Adipose tissue (tissue), 3 donors: ENCODE data around the gene LRCH4. TPM values are rescaled to one million over a fixed set of nuclear protein-coding genes. Genes with fewer than 3 reads are reported as not detected.

ENCODE experiments used
- H3K27ac ChIP-seq: one replicate; pipeline ENCODE4 v1.5.1; 2013; ENCODE audit warnings: low read depth, low read length
- WGBS, 3 donors: extraction: QIAGEN DNeasy Blood & Tissue Kit; methylation state at CpG; one replicate each; pipeline ENCODE4 v1.1.7; 2013; 5-methylcytosine and 5-hydroxymethylcytosine counted together
- polyA plus RNA-seq, 3 donors: library from polyadenylated mRNA; stranded (reverse); fragments of 200-250 nt; gene quantifications; one replicate each; pipeline ENCODE4 v1.2.3, GENCODE V29; 2013
- donor health status: healthy with polysubstance abuse.
- donor health status: Bipolar disorder and iron deficiency.
- donor health status: healthy.

LRCH4 gene, protein sequence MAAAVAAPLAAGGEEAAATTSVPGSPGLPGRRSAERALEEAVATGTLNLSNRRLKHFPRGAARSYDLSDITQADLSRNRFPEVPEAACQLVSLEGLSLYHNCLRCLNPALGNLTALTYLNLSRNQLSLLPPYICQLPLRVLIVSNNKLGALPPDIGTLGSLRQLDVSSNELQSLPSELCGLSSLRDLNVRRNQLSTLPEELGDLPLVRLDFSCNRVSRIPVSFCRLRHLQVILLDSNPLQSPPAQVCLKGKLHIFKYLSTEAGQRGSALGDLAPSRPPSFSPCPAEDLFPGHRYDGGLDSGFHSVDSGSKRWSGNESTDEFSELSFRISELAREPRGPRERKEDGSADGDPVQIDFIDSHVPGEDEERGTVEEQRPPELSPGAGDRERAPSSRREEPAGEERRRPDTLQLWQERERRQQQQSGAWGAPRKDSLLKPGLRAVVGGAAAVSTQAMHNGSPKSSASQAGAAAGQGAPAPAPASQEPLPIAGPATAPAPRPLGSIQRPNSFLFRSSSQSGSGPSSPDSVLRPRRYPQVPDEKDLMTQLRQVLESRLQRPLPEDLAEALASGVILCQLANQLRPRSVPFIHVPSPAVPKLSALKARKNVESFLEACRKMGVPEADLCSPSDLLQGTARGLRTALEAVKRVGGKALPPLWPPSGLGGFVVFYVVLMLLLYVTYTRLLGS
- polyA plus RNA-seq: 10 to 100 TPM; 23.5 to 37.1 (median 33.4) TPM

GRCh38 chr7:100585511-100586265, at the start of gene LRCH4:
LRCH4 (minus strand) TSS chr7:100586129; CDS start chr7:100586100, 29 bp downstream.
- H3K27ac ChIP-seq: no peak within 1 kb of the TSS

GRCh38 chr7:100632951-100633717, 47.2 kb upstream of the LRCH4 start:
- no peak overlapping the region for H3K27ac ChIP-seq
- 1 to 19% (median 2%) methylated on average over 68 to 72 of the region's 72 CpGs for WGBS, 3 donors

More at GRCh38 chr7:100585511-100586265, at the start of gene LRCH4:
- 0 to 1% (median 0%) methylated on average over 58 to 60 of the region's 61 CpGs for WGBS, 3 donors

DNA sequence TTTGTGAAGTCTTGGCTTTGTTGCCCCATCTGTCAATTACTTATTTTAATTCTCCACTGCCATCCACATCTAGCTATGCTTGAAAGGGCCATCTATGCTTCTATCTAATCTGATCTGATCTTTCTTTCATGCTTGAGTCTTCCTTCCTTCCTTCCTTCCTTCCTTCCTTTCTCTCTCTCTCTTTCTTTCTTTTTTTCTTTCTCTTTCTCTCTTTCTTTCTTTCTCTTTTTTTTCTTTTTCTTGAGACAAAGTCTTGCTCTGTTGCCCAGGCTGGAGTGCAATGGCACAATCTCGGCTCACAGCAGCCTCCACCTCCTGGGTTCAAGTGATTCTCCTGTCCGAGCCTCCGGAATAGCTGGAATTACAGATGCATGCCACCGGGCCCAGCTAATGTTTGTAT, 44.1 kb upstream of the LRCH4 start:
- H3K27ac ChIP-seq: no peak overlapping the region
- 88 to 93% (median 92%) methylated on average over 4 of the region's 4 CpGs for WGBS, 3 donors

- 77 to 85% (median 84%) methylated on average over 11 of the region's 11 CpGs for WGBS, 3 donors
- H3K27ac ChIP-seq: no peak overlapping the region
These were observed 43.3 kb upstream of the LRCH4 start for GRCh38 chr7:100629117-100629716.

GRCh38 chr7:100627238-100627549, 41.3 kb upstream of the LRCH4 start:
- H3K27ac ChIP-seq: no peak overlapping the region
- whole genome bisulfite sequencing, 3 donors: 82 to 90% (median 84%) methylated on average over 20 to 21 of the region's 21 CpGs

GRCh38 chr7:100626530-100627237, 40.8 kb upstream of the LRCH4 start:
- WGBS, 3 donors: 3 to 31% (median 5%) methylated on average over 32 to 37 of the region's 37 CpGs
- H3K27ac ChIP-seq: no peak overlapping the region

GRCh38 chr7:100626055-100626454, 40.1 kb upstream of the LRCH4 start:
- H3K27ac ChIP-seq: no peak overlapping the region
- 13 to 56% (median 18%) methylated on average over 3 of the region's 3 CpGs for WGBS, 3 donors

DNA sequence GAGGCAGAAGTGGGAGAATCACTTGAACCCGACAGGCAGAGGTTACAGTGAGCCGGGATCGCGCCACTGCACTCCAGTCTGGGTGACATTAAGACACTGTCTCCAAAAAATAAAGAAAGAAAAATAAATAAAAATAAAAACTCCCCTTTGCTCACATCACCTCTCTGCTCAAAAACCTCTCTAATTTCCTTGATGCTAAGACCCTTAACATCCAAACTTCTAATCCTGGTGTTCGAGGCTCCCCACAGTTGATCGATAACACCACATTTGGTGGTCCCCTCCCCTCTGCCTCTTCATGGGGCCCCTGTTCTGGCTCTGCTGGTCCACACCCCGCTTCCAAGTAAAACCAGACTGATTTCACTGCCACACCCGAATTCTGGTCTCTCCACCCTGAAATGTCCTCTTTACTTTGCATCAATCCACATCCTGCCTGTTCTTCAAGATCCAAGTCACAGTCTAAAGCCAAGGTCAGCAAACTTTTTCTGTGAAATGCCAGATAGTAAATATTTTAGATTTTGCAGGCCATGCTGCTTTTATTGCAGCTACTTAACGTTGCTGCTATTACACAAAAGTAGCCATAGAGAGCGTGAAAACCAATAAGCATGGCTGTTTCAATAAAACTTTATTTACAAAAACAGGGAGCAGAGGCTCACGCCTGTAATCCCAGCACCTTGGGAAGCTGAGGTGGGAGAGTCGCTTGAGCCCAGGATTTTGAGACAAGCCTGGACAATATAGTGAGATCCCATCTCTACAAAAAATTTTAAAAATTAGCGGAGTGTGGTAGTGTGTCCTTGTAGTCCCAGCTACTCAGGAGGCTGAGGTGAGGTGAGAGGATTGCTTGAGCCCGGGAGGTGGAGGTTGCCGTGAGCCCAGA, 38.3 kb upstream of the LRCH4 start:
- no peak overlapping the region for H3K27ac ChIP-seq
- WGBS, 3 donors: 81 to 90% (median 82%) methylated on average over 15 of the region's 15 CpGs

DNA sequence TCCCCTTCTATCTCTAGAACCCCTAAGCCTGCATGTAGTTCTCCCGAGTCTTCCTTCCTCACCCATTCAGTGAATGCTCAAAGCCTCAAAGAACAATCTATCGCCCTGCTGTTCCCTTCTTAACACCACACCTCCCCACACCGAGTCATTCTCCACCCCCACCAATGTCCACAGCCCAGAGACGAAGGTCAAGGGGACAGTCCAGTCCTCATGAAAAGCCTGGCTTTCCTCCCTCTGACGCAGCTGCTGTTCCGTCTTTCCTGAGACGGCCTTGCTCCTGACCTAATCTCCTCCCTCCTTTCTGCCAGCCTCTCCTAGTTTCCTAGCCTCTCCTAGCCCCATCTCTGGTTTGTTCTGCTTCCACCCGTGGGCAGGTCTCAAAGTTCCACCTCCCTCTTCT, 35.6 kb upstream of the LRCH4 start:
- H3K27ac ChIP-seq: no peak overlapping the region
- 54 to 83% (median 83%) methylated on average over 8 of the region's 8 CpGs for WGBS, 3 donors

DNA sequence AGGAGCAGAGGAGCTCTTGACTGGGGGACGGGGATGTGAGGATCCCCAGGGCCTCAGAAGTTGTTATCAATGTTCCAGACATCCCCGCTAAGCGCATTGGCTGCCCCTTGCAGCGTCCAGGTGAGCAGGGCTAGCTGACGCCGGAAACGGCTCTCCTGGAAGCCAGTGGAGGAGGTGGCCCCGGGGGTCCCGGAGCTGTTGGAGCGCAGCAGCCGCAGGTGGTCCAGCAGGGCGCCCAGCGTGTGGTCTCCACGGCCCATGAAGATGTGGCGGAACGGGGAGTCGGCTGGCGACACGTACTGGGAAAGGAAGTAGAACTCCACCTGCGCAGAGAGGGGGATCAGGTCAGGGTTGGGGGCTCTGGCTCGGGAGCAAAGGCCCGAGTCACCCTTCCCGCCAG, 34.9 kb upstream of the LRCH4 start:
- 94 to 97% (median 95%) methylated on average over 23 of the region's 23 CpGs for WGBS, 3 donors
- no peak overlapping the region for H3K27ac ChIP-seq

- WGBS, 3 donors: 92 to 95% (median 95%) methylated on average over 6 of the region's 6 CpGs
- H3K27ac ChIP-seq: no peak overlapping the region
These were observed 34.3 kb upstream of the LRCH4 start for GRCh38 chr7:100620239-100620638.

DNA sequence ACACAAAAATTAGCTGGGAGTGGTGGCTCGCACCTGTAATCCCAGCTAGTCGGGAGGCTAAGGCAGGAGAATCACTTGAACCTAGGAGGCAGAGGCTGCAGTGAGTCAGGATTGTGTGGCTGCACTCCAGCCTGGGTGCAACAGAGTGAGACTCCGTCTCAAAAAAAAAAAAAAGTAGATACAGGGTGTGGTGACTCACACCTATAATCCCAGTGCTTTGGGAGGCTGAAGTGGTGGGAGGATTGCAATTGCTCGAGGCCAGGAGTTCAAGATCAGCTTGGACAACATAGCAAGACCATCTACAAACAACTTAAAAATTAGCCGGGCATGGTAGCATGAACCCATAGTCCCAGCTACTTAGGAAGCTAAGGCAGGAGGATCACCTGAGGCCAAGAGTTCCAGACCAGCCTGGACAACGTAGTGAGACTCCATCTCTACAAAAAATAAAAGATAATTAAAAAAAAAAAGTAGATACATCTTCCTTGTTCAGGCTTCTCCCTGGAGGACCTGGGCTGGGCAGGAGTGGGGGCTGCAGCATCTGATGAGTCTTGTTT, 28.5 kb upstream of the LRCH4 start:
- H3K27ac ChIP-seq: no peak overlapping the region
- WGBS, 3 donors: 79 to 96% (median 80%) methylated on average over 6 of the region's 6 CpGs

- no peak overlapping the region for H3K27ac ChIP-seq
These were observed 27.7 kb upstream of the LRCH4 start for GRCh38 chr7:100613412-100614175.

GRCh38 chr7:100612730-100613390, 26.9 kb upstream of the LRCH4 start:
- H3K27ac ChIP-seq: no peak overlapping the region
- WGBS, 3 donors: 4 to 6% (median 5%) methylated on average over 23 to 29 of the region's 29 CpGs

More at GRCh38 chr7:100613412-100614175, 27.7 kb upstream of the LRCH4 start:
- WGBS, 3 donors: 85 to 94% (median 85%) methylated on average over 13 of the region's 13 CpGs
